Hematopoietic multipotent progenitor cell treated with erythropoietin and hydrocortisone succinate and interleukin-3 and kit ligand, for 8 days (in vitro differentiated cells): ENCODE data around the gene APC.
"Not testable (repeated sequence)": the region's sequence is repeated elsewhere in the genome, so short reads cannot be mapped to it uniquely, and the experiment has no call there.

Experiments used
- DNase-seq: peaks from one replicate; pipeline ENCODE4 v3.0.0-alpha.2; 2015

Gene APC

GRCh38 chr5:112737463-112738190 is at the start of gene APC:
Gene APC (plus strand): TSS chr5:112737885. CDS start chr5:112754891, 17,006 bp downstream.
- peak; percentile 94 for DNase-seq

- DNase-seq, result no peak
Observed at GRCh38 chr5:112689155-112689909, 48.4 kb upstream of the APC start.

- DNase-seq, result no peak
Observed at GRCh38 chr5:112690605-112691338, 46.9 kb upstream of the APC start.

- DNase-seq, result peak; percentile 67
Observed at GRCh38 chr5:112691339-112691680, 46.4 kb upstream of the APC start.

- DNase-seq, result peak; percentile 82
Observed at GRCh38 chr5:112691758-112692157, 45.9 kb upstream of the APC start.

- DNase-seq, result no peak
Observed at GRCh38 chr5:112692472-112692871, 45.2 kb upstream of the APC start.

GRCh38 chr5:112693301-112693700 is 44.4 kb upstream of the APC start:
- no peak for DNase-seq

- peak; percentile 90 for DNase-seq
Observed at GRCh38 chr5:112694853-112695709, 42.6 kb upstream of the APC start.

- DNase-seq, result no peak
Observed at GRCh38 chr5:112696786-112697185, 40.9 kb upstream of the APC start.

GRCh38 chr5:112697322-112697721 is 40.4 kb upstream of the APC start:
- DNase-seq, result no peak

- no peak for DNase-seq
Observed at GRCh38 chr5:112697833-112698232, 39.9 kb upstream of the APC start.

- DNase-seq, result peak; percentile 88
Observed at GRCh38 chr5:112703866-112704820, 33.5 kb upstream of the APC start.

GRCh38 chr5:112706446-112707016 is 31.2 kb upstream of the APC start:
- peak; percentile 16 for DNase-seq

- peak; percentile 99 for DNase-seq
Observed at GRCh38 chr5:112707187-112708102, 30.2 kb upstream of the APC start.

GRCh38 chr5:112708103-112708622 is 29.5 kb upstream of the APC start:
- no peak for DNase-seq

- peak; percentile 17 for DNase-seq
Observed at GRCh38 chr5:112709416-112709815, 28.3 kb upstream of the APC start.

GRCh38 chr5:112710896-112711295 is 26.8 kb upstream of the APC start:
- DNase-seq, result no peak

- no peak for DNase-seq
Observed at GRCh38 chr5:112711436-112711835, 26.2 kb upstream of the APC start.

- no peak for DNase-seq
Observed at GRCh38 chr5:112713206-112713605, 24.5 kb upstream of the APC start.

GRCh38 chr5:112716895-112717294 is 20.8 kb upstream of the APC start:
- not testable (repeated sequence) for DNase-seq
